Neural cell (in vitro differentiated cells): ENCODE data around the gene RNF25. TPM values are rescaled to one million over a fixed set of nuclear protein-coding genes. Genes with fewer than 3 reads are reported as not detected.
A peak's percentile ranks its signal among the peaks of the same experiment; 100 is the strongest.

ENCODE experiments used
- H2AFZ ChIP-seq: fragments of 200-600, 300-800 bp; sonication (generic), shearing (Covaris generic); 2 replicates; pipeline ENCODE4 v1.6.0; 2014; ENCODE audit warnings: low read depth, mild to moderate bottlenecking, antibody characterized with exemption, low read length, moderate library complexity
- H3F3A ChIP-seq: fragments of 200-600 bp; shearing (Covaris generic); 2 replicates; pipeline ENCODE4 v1.6.1; 2016; ENCODE audit warnings: mild to moderate bottlenecking, moderate library complexity, mixed read lengths, antibody characterized with exemption, low read length; ENCODE audit not compliant: insufficient read depth, poor library complexity, severe bottlenecking
- H3K27ac ChIP-seq: fragments of 200-600, 300-800 bp; sonication (generic), shearing (Covaris generic); 2 replicates; pipeline ENCODE4 v1.5.1; 2014; ENCODE audit warnings: mild to moderate bottlenecking, low read length, moderate library complexity
- H3K27me3 ChIP-seq: fragments of 300-800, 200-600 bp; sonication (generic), shearing (Covaris generic); 2 replicates; pipeline ENCODE4 v1.6.0; 2014; ENCODE audit warnings: mild to moderate bottlenecking, low read depth, low read length, moderate library complexity; ENCODE audit not compliant: insufficient read depth
- H3K36me3 ChIP-seq: fragments of 300-800, 200-600 bp; sonication (generic), shearing (Covaris generic); 2 replicates; pipeline ENCODE4 v1.5.1; 2014; ENCODE audit warnings: mild to moderate bottlenecking, antibody characterized with exemption, low read length, moderate library complexity; ENCODE audit not compliant: insufficient read depth
- H3K4me2 ChIP-seq: fragments of 300-800, 200-600 bp; sonication (generic), shearing (Covaris generic); 2 replicates; pipeline ENCODE4 v1.6.0; 2014; ENCODE audit warnings: mild to moderate bottlenecking, low read length
- H3K4me3 ChIP-seq: fragments of 300-800, 200-600 bp; sonication (generic), shearing (Covaris generic); 2 replicates; pipeline ENCODE4 v1.5.1; 2014; ENCODE audit warnings: mild to moderate bottlenecking, low read length, moderate library complexity
- H3K79me2 ChIP-seq: fragments of 200-600 bp; shearing (Covaris generic); replicated peaks from 2 replicates; pipeline ENCODE4 v1.6.0; 2014; ENCODE audit warnings: mild to moderate bottlenecking, low read length, moderate library complexity; ENCODE audit not compliant: insufficient read depth
- H3K9ac ChIP-seq: fragments of 300-800, 200-600 bp; sonication (generic), shearing (Covaris generic); 2 replicates; pipeline ENCODE4 v1.6.1; 2016; ENCODE audit warnings: mild to moderate bottlenecking, low read length, mixed read lengths
- H3K9me2 ChIP-seq: fragments of 200-600 bp; shearing (Covaris generic); 2 replicates; pipeline ENCODE4 v1.6.1; 2016; ENCODE audit warnings: mild to moderate bottlenecking, low read length, mixed read lengths; ENCODE audit not compliant: insufficient read depth
- H3K9me3 ChIP-seq: fragments of 200-600, 300-800 bp; sonication (generic), shearing (Covaris generic); 2 replicates; pipeline ENCODE4 v1.6.1; 2016; ENCODE audit warnings: mild to moderate bottlenecking, mixed run types, low read length, moderate library complexity, mixed read lengths
- H4K20me1 ChIP-seq: fragments of 200-600 bp; shearing (Covaris generic); 2 replicates; pipeline ENCODE4 v1.6.1; 2016; ENCODE audit warnings: mild to moderate bottlenecking, mixed run types; ENCODE audit not compliant: insufficient read depth
- CTCF ChIP-seq: fragments of 450-650 bp; IDR thresholded peaks from 2 replicates; pipeline ENCODE4 v1.5.1; 2014; ENCODE audit warnings: antibody characterized with exemption, mild to moderate bottlenecking, moderate library complexity; ENCODE audit not compliant: poor library complexity, severe bottlenecking
- EP300 ChIP-seq: fragments of 450-650 bp; conservative IDR thresholded peaks from 2 replicates; pipeline ENCODE4 v1.6.1; 2014; ENCODE audit warnings: antibody characterized with exemption, mild to moderate bottlenecking, moderate library complexity; ENCODE audit not compliant: poor library complexity, severe bottlenecking
- EZH2 ChIP-seq: fragments of 200-600, 300-800 bp; shearing (Covaris generic), sonication (generic); IDR thresholded peaks from 2 replicates; pipeline ENCODE4 v1.6.1; 2014; ENCODE audit warnings: antibody characterized with exemption, low read length, borderline replicate concordance, mild to moderate bottlenecking; ENCODE audit not compliant: insufficient read depth, poor library complexity, severe bottlenecking
- MXI1 ChIP-seq: fragments of 450-650 bp; conservative IDR thresholded peaks from 2 replicates; pipeline ENCODE4 v1.6.1; 2014; ENCODE audit warnings: antibody characterized with exemption, mild to moderate bottlenecking; ENCODE audit not compliant: poor library complexity, severe bottlenecking
- POLR2AphosphoS5 ChIP-seq: IDR thresholded peaks from 2 replicates; pipeline ENCODE4 v1.6.1; 2012
- RAD21 ChIP-seq: fragments of 450-650 bp; conservative IDR thresholded peaks from 2 replicates; pipeline ENCODE4 v1.6.1; 2014; ENCODE audit warnings: antibody characterized with exemption, mild to moderate bottlenecking, moderate library complexity
- REST ChIP-seq: IDR thresholded peaks from 2 replicates; pipeline ENCODE4 v1.6.1; 2012; ENCODE audit warnings: borderline replicate concordance
- SMC3 ChIP-seq: fragments of 450-650 bp; conservative IDR thresholded peaks from 2 replicates; pipeline ENCODE4 v1.6.1; 2014; ENCODE audit warnings: antibody characterized with exemption, mild to moderate bottlenecking, moderate library complexity; ENCODE audit not compliant: poor library complexity
- TAF1 ChIP-seq: IDR thresholded peaks from 2 replicates; pipeline ENCODE4 v1.6.1; 2012; ENCODE audit warnings: low read depth
- polyA plus RNA-seq: library from polyadenylated mRNA; depleted of rRNA; stranded (reverse); fragments of >200 nt; gene quantifications from 2 replicates; pipeline ENCODE4 v1.2.3, GENCODE V29; 2014

Gene RNF25
- polyA plus RNA-seq, 1 donor from 2014 or later: 86.0 TPM

GRCh38 chr2:218662377-218662776 lies 9.4 kb downstream of the RNF25 start:
- Histone ChIP-seq H2AFZ (no peak overlapping the region), H3F3A (no peaks in the 10 kb centered on the region), H3K36me3 (no peaks in the 10 kb centered on the region), H3K9me3 (no peaks in the 10 kb centered on the region), H3K4me2 (no peak overlapping the region), H3K4me3 (no peak overlapping the region), H3K9me2 (no peaks in the 10 kb centered on the region), H3K27me3 (no peaks in the 10 kb centered on the region), H3K27ac (no peak overlapping the region), H3K9ac (no peak overlapping the region), H3K79me2 (peaks cover 20% of the 10 kb centered on the region), H4K20me1 (no peaks in the 10 kb centered on the region)
- TF ChIP-seq EZH2 (no peak), REST (no peak), CTCF (no peak), TAF1 (no peak), RAD21 (no peak), EP300 (no peak), POLR2AphosphoS5 (no peak), MXI1 (no peak), SMC3 (no peak)

GRCh38 chr2:218659988-218660358 lies 11.8 kb downstream of the RNF25 start:
- Histone ChIP-seq H3K4me3 (peak overlapping the region; percentile 93), H3K27me3 (no peaks in the 10 kb centered on the region), H3K9me3 (no peaks in the 10 kb centered on the region), H3K9me2 (no peaks in the 10 kb centered on the region), H3K79me2 (peaks cover 20% of the 10 kb centered on the region), H3K4me2 (peak overlapping the region; percentile 94), H2AFZ (peak overlapping the region; percentile 95), H3F3A (no peaks in the 10 kb centered on the region), H3K9ac (peak overlapping the region; percentile 83), H3K27ac (peak overlapping the region; percentile 74), H3K36me3 (no peaks in the 10 kb centered on the region), H4K20me1 (no peaks in the 10 kb centered on the region)
- no peak for TF ChIP-seq EZH2
- TF ChIP-seq REST: no peak
- TF ChIP-seq EP300: no peak
- no peak for TF ChIP-seq SMC3
- TF ChIP-seq TAF1: no peak
- no peak for TF ChIP-seq RAD21
- TF ChIP-seq POLR2AphosphoS5: no peak
- TF ChIP-seq CTCF: no peak
- TF ChIP-seq MXI1: no peak
